ENCODE measurements around the gene PTCH2. TPM values are rescaled to one million over a fixed set of nuclear protein-coding genes. Genes with fewer than 3 reads are reported as not detected.
"Not testable (repeated sequence)": the region's sequence is repeated elsewhere in the genome, so short reads cannot be mapped to it uniquely, and the experiment has no call there.

The PTCH2 gene
- total RNA-seq, 4 donors from 2014 or later = 0.27 to 2.5 (median 0.79) TPM

GRCh38 chr1:44817307-44817706 is 25.7 kb downstream of the PTCH2 start:
- DNase-seq = no peak
- Histone ChIP-seq H3K4me3 (no peak overlapping the region), H3K36me3 (no peaks in the 10 kb centered on the region), H3K4me1 (peaks cover 0 to 20% (median 4%) of the 10 kb centered on the region in 4 donors), H3K27ac (no peak overlapping the region), H3K9me3 (no peaks in the 10 kb centered on the region), H3K27me3 (no peaks in the 10 kb centered on the region)
- TF ChIP-seq CTCF (IDR thresholded peaks at IDR 0.05) = no peak
- no peak for TF ChIP-seq POLR2A (IDR thresholded peaks at IDR 0.05)

- DNase-seq = peak in 1 of 3 donors; percentile 7
- H3K36me3 ChIP-seq, H3K27ac ChIP-seq, H3K9me3 ChIP-seq, H3K4me3 ChIP-seq, H3K27me3 ChIP-seq: not testable (repeated sequence)
- peaks cover 0 to 15% (median 5%) of the 10 kb centered on the region in 4 donors for H3K4me1 ChIP-seq
Observed at GRCh38 chr1:44815926-44816325, 27.1 kb downstream of the PTCH2 start.

GRCh38 chr1:44812822-44813543 is 30.1 kb downstream of the PTCH2 start:
- no peaks in the 10 kb centered on the region for H3K27me3 ChIP-seq
- H3K36me3 ChIP-seq = no peaks in the 10 kb centered on the region
- peak overlapping the region; percentile 76 to 92 (median 88) for H3K27ac ChIP-seq
- TF ChIP-seq POLR2A (IDR thresholded peaks at IDR 0.05) (no peak), CTCF (IDR thresholded peaks at IDR 0.05) (no peak)
- DNase-seq = peak in 2 of 3 donors; percentile 52 to 60
- peak overlapping the region; percentile 36 to 73 (median 58) for H3K4me3 ChIP-seq
- peaks cover 0 to 38% (median 32%) of the 10 kb centered on the region in 4 donors for H3K4me1 ChIP-seq
- no peaks in the 10 kb centered on the region for H3K9me3 ChIP-seq

GRCh38 chr1:44811234-44811633 is 31.8 kb downstream of the PTCH2 start:
- no peaks in the 10 kb centered on the region for H3K9me3 ChIP-seq
- peaks cover 0 to 2% (median 0%) of the 10 kb centered on the region in 3 donors for H3K36me3 ChIP-seq
- H3K27ac ChIP-seq = peak overlapping the region; percentile 25 to 98 (median 96)
- TF ChIP-seq POLR2A (IDR thresholded peaks at IDR 0.05) (no peak), CTCF (IDR thresholded peaks at IDR 0.05) (no peak)
- H3K4me3 ChIP-seq = no peak overlapping the region
- peak in 2 of 3 donors; percentile 11 to 25 for DNase-seq
- peaks cover 13 to 55% (median 49%) of the 10 kb centered on the region in 4 donors for H3K4me1 ChIP-seq
- H3K27me3 ChIP-seq = no peaks in the 10 kb centered on the region

- H3K4me3 ChIP-seq, H3K36me3 ChIP-seq, H3K9me3 ChIP-seq, H3K27me3 ChIP-seq: not testable (repeated sequence)
- peaks cover 13 to 59% (median 51%) of the 10 kb centered on the region in 4 donors for H3K4me1 ChIP-seq
- peak overlapping the region; percentile 94 to 98 (median 96) for H3K27ac ChIP-seq
- peak in 1 of 3 donors; percentile 33 for DNase-seq
Observed at GRCh38 chr1:44810762-44811105, 32.3 kb downstream of the PTCH2 start.

- Histone ChIP-seq H3K27me3 (no peaks in the 10 kb centered on the region), H3K36me3 (peaks cover 0 to 12% (median 0%) of the 10 kb centered on the region in 3 donors), H3K4me1 (peaks cover 13 to 59% (median 51%) of the 10 kb centered on the region in 4 donors), H3K27ac (peak overlapping the region; percentile 94 to 98 (median 96)), H3K9me3 (no peaks in the 10 kb centered on the region), H3K4me3 (peak overlapping the region in 1 of 4 donors; percentile 1)
- TF ChIP-seq POLR2A (IDR thresholded peaks at IDR 0.05) = no peak
- no peak for TF ChIP-seq CTCF (IDR thresholded peaks at IDR 0.05)
- DNase-seq = peak; percentile 54 to 67 (median 63)
Observed at GRCh38 chr1:44810101-44810761, 32.8 kb downstream of the PTCH2 start.

Data from Peyer's patch (tissue), 4 donors.